K562 (cell line): ENCODE measurements around the gene RCOR1. TPM values are rescaled to one million over a fixed set of nuclear protein-coding genes. Genes with fewer than 3 reads are reported as not detected.

Experiments
- ATAC-seq: fragments of 200-7000 bp; cut with Tn5 transposase; 3 replicates; pipeline ENCODE4 v1.9.1; 2020; ENCODE audit warnings: moderate library complexity
- BruUV-seq: library from RNA; stranded (reverse); fragments of 400-500 nt; replicated peaks from 2 replicates; lab custom pipeline; 2021; lab: Mats Ljungman, UMichigan
- CTCF ChIA-PET: fragments of 300-600 bp; formaldehyde crosslinking; extraction: SDS; loops from one replicate; lab custom pipeline; 2021; ENCODE audit warnings: low intra/inter-chr PET ratio; lab: Yijun Ruan, JAX
- POLR2A ChIA-PET: fragments of 300-600, 350-650 bp; sonication (Branson Sonifier 250); formaldehyde crosslinking; extraction: SDS; loops from one replicate; lab custom pipeline; 2021; ENCODE audit warnings: antibody characterized with exemption, inconsistent platforms; lab: Yijun Ruan, JAX
- DNase-seq, 4 experiments: peaks; one replicate each; pipeline versions ENCODE4 v3.0.0 to v3.0.0-alpha.2; 2011 to 2018; ENCODE audit warnings: low spot score in 3 of 4, mixed read lengths in 3 of 4; ENCODE audit errors: extremely low read depth in 1 of 4
- FAIRE-seq: peaks from 2 replicates; lab custom pipeline; 2011; peaks lifted over from hg19 to GRCh38; lab: Jason Lieb, UNC
- H2AFZ ChIP-seq: 2 replicates; pipeline ENCODE4 v1.6.0; 2011; ENCODE audit warnings: low read depth, low read length, control low read depth, inconsistent platforms
- H3K27ac ChIP-seq: fragments of 200-600 bp; 3 replicates; pipeline ENCODE4 v1.8.0; 2011; ENCODE audit warnings: low read depth, mild to moderate bottlenecking, control low read depth, inconsistent platforms, low read length, moderate library complexity, mixed read lengths; ENCODE audit errors: extremely low read depth
- H3K27me3 ChIP-seq, 2 experiments: fragments of 300-600 bp in 1 of 2; 2 replicates in 1 of 2; 3 replicates in 1 of 2; pipeline versions ENCODE4 v1.6.0 to v1.8.0; 2011; ENCODE audit warnings: inconsistent platforms in 2 of 2, low read length in 2 of 2, mild to moderate bottlenecking in 1 of 2, mixed read lengths in 1 of 2, moderate library complexity in 1 of 2; ENCODE audit not compliant: control insufficient read depth in 2 of 2, insufficient read depth in 2 of 2
- H3K36me3 ChIP-seq: fragments of 300-600 bp; 3 replicates; pipeline ENCODE4 v1.8.0; 2011; ENCODE audit warnings: mild to moderate bottlenecking, low read length, inconsistent platforms; ENCODE audit not compliant: control insufficient read depth, insufficient read depth
- H3K4me1 ChIP-seq, 2 experiments: fragments of 200-600 bp in 1 of 2; replicated peaks in 1 of 2; 2 replicates in 1 of 2; 3 replicates in 1 of 2; pipeline versions ENCODE4 v1.5.1 to v1.8.0; 2011; ENCODE audit warnings: inconsistent platforms in 2 of 2, low read length in 2 of 2, mild to moderate bottlenecking in 1 of 2, mixed read lengths in 1 of 2, moderate library complexity in 1 of 2; ENCODE audit not compliant: control insufficient read depth in 2 of 2, insufficient read depth in 2 of 2
- H3K4me2 ChIP-seq: 2 replicates; pipeline ENCODE4 v1.6.1; 2011; ENCODE audit warnings: low read length, control low read depth, inconsistent platforms, mixed read lengths; ENCODE audit not compliant: insufficient read depth
- H3K4me3 ChIP-seq: fragments of 200-600 bp; sonication (generic), shearing (Covaris generic); 2 replicates; pipeline ENCODE4 v1.5.1; 2016; ENCODE audit warnings: control low read depth, inconsistent platforms
- H3K79me2 ChIP-seq: fragments of 200-600 bp; 3 replicates; pipeline ENCODE4 v1.8.0; 2011; ENCODE audit warnings: low read length, inconsistent platforms; ENCODE audit not compliant: control insufficient read depth, insufficient read depth
- H3K9ac ChIP-seq, 2 experiments: 2 replicates each; pipeline versions ENCODE4 v1.6.0 to v1.6.1; 2011; ENCODE audit warnings: low read depth in 2 of 2, low read length in 2 of 2, control low read depth in 1 of 2, inconsistent platforms in 1 of 2, mild to moderate bottlenecking in 1 of 2, mixed read lengths in 1 of 2; ENCODE audit not compliant: insufficient read depth in 1 of 2
- H3K9me1 ChIP-seq: one replicate; pipeline ENCODE4 v1.6.0; 2011; ENCODE audit warnings: inconsistent platforms, mild to moderate bottlenecking, low read length, moderate library complexity; ENCODE audit not compliant: control insufficient read depth, insufficient read depth
- H3K9me3 ChIP-seq: replicated peaks from 2 replicates; pipeline ENCODE4 v1.5.1; 2011; ENCODE audit warnings: low read depth, low read length, inconsistent platforms; ENCODE audit not compliant: control insufficient read depth, insufficient read depth
- H4K20me1 ChIP-seq: replicated peaks from 2 replicates; pipeline ENCODE4 v1.6.1; 2011; ENCODE audit warnings: low read length, inconsistent platforms, mixed read lengths; ENCODE audit not compliant: control insufficient read depth, insufficient read depth
- CHCHD3 ChIP-seq: fragments of 250-450 bp; sonication (Bioruptor Pico); IDR thresholded peaks from 2 replicates; pipeline ENCODE4 v2.1.2; 2022; ENCODE audit warnings: mild to moderate bottlenecking
- POLR2B ChIP-seq: fragments of 450-650 bp; IDR thresholded peaks from 2 replicates; pipeline ENCODE4 v1.6.1; 2018; ENCODE audit warnings: low read depth; ENCODE audit not compliant: partially characterized antibody
- POLR2G ChIP-seq: fragments of 200-400 bp; formaldehyde crosslinking; IDR thresholded peaks from 2 replicates; pipeline ENCODE4 v1.6.1; 2017; ENCODE audit warnings: low read depth, mild to moderate bottlenecking, antibody characterized with exemption, low read length, moderate library complexity
- RFX1 ChIP-seq: fragments of 450-650 bp; IDR thresholded peaks from 2 replicates; pipeline ENCODE4 v1.6.1; 2016; ENCODE audit warnings: mild to moderate bottlenecking, moderate library complexity
- STAT5A ChIP-seq: IDR thresholded peaks from 2 replicates; pipeline ENCODE4 v1.6.1; 2012; ENCODE audit warnings: low read length, inconsistent platforms, borderline replicate concordance
- TRIM24 ChIP-seq, 2 experiments: fragments of 450-650 bp; IDR thresholded peaks; 2 replicates each; pipeline ENCODE4 v1.6.1; 2016
- TSHZ1 ChIP-seq: fragments of 250-450 bp; sonication (Bioruptor Pico); IDR thresholded peaks from 2 replicates; pipeline ENCODE4 v1.4.0; 2020; ENCODE audit warnings: mild to moderate bottlenecking, moderate library complexity
- WGBS: fragments of 100-300 bp; shearing (Covaris generic); methylation state at CpG from one replicate; pipeline ENCODE4 v1.1.6; 2016; ENCODE audit warnings: low coverage, mixed read lengths; ENCODE audit not compliant: insufficient coverage; ENCODE audit errors: missing lambda C conversion rate; 5-methylcytosine and 5-hydroxymethylcytosine counted together
- in situ Hi-C: fragments of 300-500 bp; cut with MboI; formaldehyde crosslinking; loops from 4 replicates; pipeline ENCODE4 v1.15.0; 2018; ENCODE audit warnings: inconsistent platforms, mixed read lengths
- intact Hi-C: fragments of 100-400 bp; cut with micrococcal nuclease; formaldehyde crosslinking; loops from 2 replicates; pipeline ENCODE4 v1.14.2; 2022
- polyA plus RNA-seq, 8 experiments: library from polyadenylated mRNA; depleted of rRNA in 4 of 8; stranded (reverse) in 5 of 8; unstranded in 3 of 8; fragments of >200 nt; fragmentation: Nextera tagmentation in 2 of 8; fragmentation: Illumina TruSeq in 1 of 8; extraction: Ambion mirVana in 2 of 8; extraction: Trizol in 1 of 8; gene quantifications; 2 replicates each; pipeline versions ENCODE4 v1.2.1 to v1.2.3, GENCODE V29; 2011 to 2014; ENCODE audit warnings: inconsistent platforms in 1 of 8, missing spikeins in 1 of 8
- total RNA-seq, 7 experiments: library from RNA; depleted of rRNA in 6 of 7; stranded (reverse); fragments of >200 nt in 6 of 7; fragmentation: Illumina TruSeq in 2 of 7; extraction: Trizol in 2 of 7; gene quantifications; 2 replicates each; pipeline versions ENCODE4 v1.2.1 to v1.2.3, GENCODE V29; 2011 to 2021; ENCODE audit warnings: low replicate concordance in 1 of 7

RCOR1 gene
- total and polyA plus RNA-seq, 9 of the 15 experiments (the other 6 are each of a cell fraction or from before 2014, with no cell fraction given) = 8.5 to 47.9 (median 20.9) TPM

GRCh38 chr14:102733326-102733725, 140.9 kb downstream of the RCOR1 start:
- 100% methylated on average over 1 of the region's 11 CpGs for WGBS
- no peak for FAIRE-seq
- no peak for ATAC-seq
- Histone ChIP-seq H3K27ac (no peak overlapping the region), H3K79me2 (no peaks in the 10 kb centered on the region), H3K4me1 (no peaks in the 10 kb centered on the region), H4K20me1 (no peaks in the 10 kb centered on the region)
- CTCF ChIA-PET = no interaction called here
- intact Hi-C loops = no loop called here
- no peak for TF ChIP-seq CHCHD3 (CRISPR knock-in tag)
- 0 out of 2 replicates have a peak, but pooled peaks have one; percentile 25 for TF ChIP-seq POLR2G
- no peak for TF ChIP-seq TRIM24 (IDR thresholded peaks at IDR 0.05)
- TF ChIP-seq POLR2B = no peak
- no peak for TF ChIP-seq STAT5A
- TF ChIP-seq TSHZ1 (CRISPR knock-in tag) = no peak
- no peak for TF ChIP-seq RFX1
- TF ChIP-seq, all 486 proteins: peak for 1
- Histone ChIP-seq H3K4me3 (no peak overlapping the region), H2AFZ (no peak overlapping the region), H3K9me1 (no peaks in the 10 kb centered on the region), H3K36me3 (peaks cover 38% of the 10 kb centered on the region; the same call in 2 of the 3 replicates), H3K27me3 (no peaks in the 10 kb centered on the region), H3K9ac (no peak overlapping the region), H3K9me3 (no peaks in the 10 kb centered on the region), H3K4me2 (no peak overlapping the region)
- POLR2A ChIA-PET = interaction anchor here (0.8 to 1.1 kb wide), 2 partner anchors 39 to 52 kb away, joined by 3 to 5 read pairs; no protein-coding TSS in a partner anchor
- BruUV-seq = no TSS peak
- no peak for DNase-seq
- in situ Hi-C loops = no loop called here
